SKM-1 (cell line): ENCODE results near the gene SLC15A4.

Experiments used
- DNase-seq: peaks from one replicate; lab custom pipeline; 2025; ENCODE audit not compliant: unreplicated experiment; lab: John Stamatoyannopoulos, UW

SLC15A4 gene

DNA sequence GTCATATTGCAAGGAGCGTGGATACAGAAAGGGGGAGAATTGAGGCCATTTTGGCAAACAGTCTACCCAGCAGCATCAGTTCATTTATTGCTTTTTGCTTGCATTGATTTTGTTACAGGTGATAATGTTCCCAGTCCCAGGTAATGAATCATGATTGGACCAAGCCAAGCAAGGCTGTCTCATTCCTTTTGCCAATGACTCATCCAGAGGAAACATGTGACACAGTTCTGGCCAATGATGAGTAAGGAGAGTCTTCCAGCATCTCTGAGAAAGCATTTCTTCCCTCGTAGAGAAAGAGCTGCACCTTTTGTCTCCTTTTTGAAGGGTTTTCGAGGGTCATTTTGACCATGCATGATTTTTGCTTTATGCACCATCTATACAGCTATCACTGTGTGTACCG lies 68.2 kb downstream of the SLC15A4 start:
- DNase-seq = no peak

DNA sequence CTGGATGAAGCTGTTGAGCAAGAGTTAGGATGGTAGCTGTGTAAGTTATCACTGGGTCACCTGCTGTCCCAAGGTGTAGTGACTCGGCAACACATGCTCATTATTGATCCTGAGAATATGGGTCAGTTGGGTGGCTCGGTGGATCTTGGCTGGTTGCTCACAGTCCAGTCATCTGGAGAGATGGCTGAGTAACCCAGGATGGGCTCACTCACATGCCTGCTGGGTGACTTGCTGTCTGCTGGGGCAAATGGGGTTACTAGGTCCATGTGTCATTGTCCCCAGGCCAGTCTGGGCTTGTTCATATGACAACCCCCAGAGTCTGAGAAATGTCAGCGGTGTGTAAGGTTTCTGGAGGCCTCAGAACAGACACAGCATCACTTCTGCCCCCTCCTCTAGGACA lies 69.5 kb downstream of the SLC15A4 start:
- DNase-seq = no peak

DNA sequence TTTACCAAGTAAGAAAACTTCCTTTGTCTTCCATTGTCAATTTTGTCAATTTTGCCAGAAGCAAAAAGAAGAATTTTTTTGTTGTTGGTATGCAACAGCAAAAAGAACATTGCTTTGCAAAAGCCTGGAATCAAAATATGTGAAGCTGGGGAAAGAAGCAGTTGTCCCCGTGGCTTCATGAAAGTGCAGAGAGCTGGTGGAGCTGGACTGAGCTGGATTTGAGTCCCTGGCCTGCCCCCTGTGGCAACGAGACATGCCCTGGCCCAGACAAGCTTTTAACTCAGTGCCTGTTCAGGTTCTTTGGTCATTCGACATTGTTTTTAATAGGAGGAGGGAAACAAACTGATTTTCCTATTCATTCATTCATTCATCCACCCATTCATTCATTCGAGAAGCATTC lies 70.3 kb downstream of the SLC15A4 start:
- no peak for DNase-seq

DNA sequence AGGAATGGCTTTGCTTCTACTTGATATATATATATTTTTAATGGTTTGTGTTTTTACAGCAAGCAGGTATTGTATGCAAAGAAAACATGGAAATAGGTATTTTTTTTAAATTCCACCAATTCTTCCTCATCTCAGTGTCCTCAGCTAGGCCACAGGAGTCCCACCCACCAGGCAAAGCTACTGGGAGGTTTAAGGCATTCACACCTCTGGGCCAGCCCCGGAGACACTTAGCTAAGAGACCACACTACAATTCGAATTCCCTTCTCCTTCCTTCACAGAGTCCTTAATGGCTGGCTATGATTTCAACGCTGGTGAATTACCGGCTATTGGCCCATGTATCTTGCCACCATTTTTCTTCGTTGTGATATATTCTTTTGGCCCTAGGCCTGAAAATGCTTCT lies 71.4 kb downstream of the SLC15A4 start:
- no peak for DNase-seq

DNA sequence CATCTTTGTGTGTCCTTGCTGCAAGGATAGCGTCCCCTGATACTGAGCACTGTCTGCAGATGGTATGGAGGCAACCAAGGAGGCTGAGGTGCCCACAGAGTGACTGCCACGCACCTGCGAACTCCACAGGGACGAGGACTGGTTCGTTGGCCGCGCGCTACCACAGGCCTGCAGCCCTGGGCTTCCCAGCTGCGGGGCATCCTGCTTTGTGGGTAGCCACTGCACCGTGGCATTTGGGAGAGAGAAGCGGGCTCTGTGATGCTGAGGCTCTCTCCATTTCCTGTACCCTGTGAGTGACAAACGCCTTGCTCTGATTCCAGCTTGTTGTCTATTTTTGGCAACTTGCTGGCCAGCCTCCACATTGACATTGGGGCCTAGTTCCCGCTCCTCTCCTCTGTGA lies 76.3 kb downstream of the SLC15A4 start:
- DNase-seq = no peak

DNA sequence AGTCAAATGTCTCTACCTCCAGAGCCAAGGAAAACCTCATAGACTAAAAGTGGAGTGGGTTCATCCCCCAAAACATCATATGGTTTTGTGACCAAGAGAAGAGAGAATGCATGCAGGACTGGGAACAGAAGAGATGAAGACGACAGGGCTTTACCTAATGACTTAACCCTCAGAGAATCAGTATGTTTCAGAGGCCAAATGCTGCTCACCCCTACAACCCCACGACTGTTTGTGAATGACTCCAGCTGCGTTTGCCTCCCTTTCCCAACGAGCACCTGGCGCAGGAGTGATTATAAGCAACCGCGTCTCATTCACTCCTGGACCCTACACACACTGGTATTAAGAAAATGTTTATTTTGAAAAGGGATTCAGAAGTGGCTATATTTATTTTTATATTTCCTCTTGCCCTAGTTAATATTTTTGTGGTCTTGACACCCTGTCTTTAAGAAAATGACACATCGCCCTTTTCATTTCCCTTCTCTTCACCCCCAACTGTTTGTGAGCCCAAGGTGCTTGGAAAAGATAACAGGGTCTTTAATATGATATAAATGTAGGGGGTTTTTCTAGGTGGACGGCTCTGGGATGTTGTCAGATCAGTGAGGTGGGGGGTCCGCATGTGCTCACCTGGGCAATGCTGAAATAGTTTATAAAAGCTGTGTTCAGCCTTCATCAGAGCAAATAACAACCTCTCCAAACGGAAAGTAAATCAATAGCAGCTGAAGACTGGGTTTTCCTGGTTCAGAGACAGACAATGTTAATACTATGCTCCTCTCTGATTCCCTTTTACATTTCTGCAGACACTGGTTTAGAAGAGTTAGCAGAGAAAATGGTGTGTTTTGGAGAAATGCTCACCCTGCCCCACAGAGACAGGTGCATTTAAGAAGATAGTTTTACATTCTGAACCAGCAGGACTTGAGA lies 77.7 kb downstream of the SLC15A4 start:
- no peak for DNase-seq

DNA sequence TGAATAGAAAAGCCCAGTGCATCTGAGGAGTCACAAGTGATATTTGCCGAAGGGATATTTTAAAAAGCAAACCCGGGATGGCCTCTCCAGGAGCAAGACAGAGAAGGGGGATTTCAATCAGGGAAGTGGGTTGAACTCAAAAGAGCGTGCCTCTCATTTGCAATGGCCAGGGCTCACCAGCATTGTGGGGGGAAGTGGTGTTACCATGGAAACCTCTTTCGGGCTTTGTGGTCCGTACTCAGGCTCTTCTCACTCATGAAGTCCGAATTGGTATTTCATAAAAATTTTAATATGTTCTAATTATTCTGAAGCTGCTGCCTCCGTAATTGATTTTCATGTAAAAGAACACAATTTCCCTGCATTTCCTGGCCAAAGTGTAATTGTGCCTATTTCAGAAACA lies 79.8 kb downstream of the SLC15A4 start:
- no peak for DNase-seq
